Measurements from ENCODE around the gene PDRG1.
"Not testable (repeated sequence)": the region's sequence is repeated elsewhere in the genome, so short reads cannot be mapped to it uniquely, and the experiment has no call there.

PDRG1 gene

DNA sequence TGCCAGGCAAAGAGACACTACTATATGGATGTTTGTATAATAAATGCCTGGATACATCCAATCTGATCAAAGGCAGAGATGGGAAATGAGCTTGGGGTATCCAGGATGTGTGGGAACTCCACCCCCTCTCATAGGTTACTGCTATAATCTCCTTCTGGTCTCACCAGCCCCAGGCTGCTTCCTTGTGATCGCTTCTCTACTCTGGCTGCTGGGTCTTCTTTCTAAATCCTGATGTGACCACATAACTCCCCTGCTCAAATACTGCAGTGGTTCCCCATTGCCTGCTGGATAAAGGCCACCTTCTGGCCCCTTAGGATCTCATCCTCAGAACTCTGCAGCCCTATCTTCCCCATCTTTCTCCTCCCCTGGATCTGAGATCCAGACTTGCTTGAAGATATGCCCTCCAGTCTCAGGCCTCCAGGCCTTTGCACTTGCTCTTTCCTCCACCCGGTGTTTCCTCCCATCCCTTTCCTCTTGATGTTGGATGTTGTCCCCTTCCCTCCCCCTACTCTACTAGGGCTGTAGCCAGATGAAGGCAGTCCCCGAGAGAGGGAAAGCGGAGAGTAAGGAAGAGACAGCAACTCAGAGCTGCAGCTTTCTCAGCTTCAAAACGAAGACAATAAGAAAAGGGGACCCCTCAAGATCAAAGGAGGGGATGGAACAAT lies 15.3 kb upstream of the PDRG1 start:
- DNase-seq, result no peak

DNA sequence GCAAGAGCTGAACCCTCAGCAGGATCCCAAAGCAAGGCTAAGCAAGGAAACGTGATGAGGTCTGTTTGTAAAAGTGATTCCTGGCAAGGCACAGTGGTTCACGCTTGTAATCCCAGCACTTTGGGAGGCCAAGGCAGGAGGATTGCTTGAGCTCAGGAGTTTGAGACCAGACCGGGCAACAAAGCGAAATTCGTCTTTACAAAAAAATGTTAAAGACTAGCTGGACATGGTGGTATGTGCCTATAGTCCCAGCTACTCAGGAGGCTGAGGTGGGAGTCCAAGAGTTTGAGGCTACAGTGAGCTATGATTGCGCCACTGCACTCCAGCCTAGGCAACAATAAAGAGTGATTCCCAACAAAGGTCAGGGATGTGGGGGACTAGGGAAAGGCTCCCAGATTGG lies 12.0 kb upstream of the PDRG1 start:
- no peak for DNase-seq

DNA sequence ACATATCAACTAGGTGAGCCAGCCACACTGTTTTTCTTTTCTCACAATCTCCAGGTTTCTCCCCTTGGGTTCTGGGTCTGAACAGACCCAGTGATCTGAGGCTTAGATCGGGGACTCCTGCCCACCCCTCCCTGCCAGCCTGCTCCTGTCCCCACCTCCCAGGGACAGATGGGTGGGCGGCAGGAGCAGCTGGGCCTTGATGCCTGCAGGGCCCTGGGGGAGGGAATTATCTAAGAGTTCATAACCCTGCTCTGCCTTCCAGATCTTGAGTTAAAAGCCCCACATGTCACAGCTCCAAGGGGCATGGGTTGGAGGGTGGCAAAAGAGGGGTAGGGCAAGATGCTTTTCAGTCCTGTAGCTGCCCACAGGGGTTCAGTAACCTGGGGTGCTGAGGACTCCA lies 10.9 kb upstream of the PDRG1 start:
- DNase-seq, result peak; percentile 81

DNA sequence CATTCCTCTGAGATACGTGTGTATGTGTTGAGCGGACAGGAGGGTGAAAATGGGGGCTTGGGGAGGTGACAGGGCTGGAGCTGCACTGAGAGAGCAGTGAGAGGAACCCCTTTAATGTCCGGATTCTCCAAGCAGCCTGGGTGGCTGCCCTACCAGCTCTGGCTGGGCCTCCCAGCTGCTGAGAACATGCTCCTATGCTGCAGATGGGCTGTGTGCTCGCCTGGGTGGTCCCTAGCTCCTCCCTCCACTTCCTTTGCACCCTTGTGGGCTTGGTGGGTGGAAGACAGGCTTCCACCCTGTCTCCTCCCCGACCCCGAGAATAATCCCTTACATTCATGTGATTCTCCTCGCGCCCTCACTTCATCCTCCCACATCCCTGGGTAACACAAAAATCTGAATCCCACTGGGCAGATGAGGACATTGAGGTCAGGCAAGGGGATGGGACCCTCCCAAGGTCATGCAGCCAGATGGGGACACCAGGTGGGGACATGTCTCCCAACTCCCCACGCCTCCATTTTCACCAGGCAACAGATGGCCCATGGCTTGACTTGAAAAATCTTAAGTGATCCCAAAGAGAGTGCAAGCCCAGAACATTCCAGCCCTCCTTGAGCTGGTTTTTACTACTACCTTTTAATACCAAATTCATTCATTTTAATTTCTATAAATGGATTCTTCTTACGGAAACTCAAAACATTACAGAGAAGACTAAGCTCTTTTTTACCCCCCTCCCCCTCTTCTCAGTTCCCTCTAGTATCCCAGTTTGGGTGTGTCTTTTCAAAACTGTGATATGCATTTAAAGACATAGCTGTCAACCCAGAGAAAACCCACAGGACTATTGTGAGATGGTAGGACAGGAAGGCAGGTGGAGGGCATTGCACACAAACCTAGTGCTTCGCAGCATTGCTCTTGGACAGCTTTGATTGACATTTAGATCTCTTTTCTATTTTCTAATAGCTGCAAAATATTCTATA lies 5.0 kb upstream of the PDRG1 start:
- DNase-seq, result peak; percentile 87

DNA sequence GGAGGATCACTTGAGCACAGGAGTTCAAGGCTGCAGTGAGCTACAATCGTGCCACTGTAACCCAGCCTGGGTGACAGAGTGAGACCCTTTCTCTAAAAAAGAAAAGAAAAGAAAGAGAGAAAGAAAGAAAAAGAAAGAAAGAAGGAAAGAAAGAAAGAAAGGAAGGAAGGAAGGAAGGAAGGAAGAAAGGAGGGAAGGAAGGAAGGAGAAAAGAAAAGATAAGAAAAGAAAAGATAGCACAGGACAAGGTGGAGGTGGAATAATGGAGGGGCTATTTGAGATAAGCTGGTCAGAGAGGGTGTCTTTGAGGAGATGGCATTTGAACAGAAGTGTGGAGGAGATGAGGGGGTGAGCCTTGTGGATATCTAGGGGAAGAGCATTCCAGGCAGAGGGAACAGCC lies 2.7 kb upstream of the PDRG1 start:
- no peak for DNase-seq

DNA sequence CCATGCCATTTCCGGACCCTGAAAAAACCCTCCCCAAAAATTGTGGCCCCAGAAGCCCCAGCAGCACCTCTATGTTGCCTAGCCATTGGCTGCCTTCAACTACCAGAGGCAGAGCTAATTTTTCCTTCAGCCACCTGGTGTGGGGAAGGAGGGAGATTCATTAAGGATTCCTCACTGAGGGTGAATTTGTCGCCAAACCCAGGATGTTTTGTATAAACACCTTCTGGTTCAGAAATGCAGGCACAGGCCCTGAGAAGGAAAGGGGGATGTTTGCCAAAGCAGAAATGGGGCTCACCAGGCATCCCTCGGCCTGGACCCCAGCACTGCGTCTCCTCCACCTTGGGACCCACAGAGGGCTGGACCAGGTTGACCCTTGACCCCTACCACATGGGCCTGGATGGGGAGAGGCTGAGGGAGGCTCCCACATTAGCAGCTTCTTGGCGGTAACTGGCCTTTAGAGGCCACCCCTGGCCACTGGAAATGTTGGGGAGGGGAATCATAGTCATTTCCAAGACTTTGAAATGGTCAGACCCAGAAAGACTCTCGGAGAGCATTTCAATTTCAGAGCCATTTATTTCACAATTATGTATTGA lies 1.8 kb upstream of the PDRG1 start:
- DNase-seq, result no peak

DNA sequence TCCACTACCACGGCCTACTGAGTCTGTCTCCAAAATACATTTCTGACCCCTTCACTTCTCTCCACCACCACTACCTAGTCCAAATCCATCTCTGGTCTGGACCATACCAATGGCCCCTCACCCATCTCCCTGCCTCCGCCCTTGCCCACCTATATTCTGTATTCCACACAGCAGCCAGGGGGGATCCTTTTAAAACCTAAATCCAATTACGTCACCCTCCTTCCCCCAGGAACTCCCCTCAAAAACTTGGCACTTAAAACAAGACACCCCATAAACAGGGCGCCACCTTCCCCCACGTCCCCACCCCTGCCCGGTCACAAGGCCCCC lies 680 bp downstream of the PDRG1 start:
- DNase-seq, result no peak

DNA sequence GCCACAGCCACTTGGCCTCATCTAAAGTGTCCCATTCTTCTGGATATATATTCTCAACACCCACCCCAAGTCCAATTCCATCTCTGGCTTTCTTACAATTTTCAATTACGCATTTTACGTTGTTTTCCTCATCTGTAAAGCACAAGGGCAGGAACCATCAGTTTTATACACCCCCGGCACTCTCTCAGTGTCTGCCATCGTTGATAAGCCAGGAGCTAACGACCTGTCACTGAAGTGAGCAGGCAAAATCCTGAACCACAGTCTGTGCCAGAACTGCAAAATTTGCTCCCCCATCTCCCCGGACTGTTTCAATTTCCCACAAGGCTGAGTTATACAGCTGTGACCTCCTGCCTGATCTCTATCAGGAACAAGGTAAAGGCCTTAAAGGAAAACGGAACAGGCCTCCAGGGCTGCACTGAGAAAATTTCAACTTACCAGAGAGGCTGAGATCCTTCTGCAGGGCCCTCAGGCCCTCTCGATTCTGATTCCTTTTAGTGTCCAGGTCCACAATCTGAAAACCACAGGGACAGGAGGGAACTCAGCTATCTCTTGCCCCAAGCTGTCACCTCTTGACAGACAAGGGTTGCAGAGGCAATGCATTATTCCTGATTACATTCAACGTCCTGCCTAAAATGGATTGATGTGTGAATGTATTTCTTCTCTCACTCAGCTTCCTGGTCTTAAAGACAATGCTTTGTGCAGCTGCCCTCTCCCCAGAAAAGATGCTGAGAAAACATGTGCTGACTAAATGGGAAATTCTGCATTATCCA lies 1.8 kb downstream of the PDRG1 start:
- DNase-seq, result no peak

DNA sequence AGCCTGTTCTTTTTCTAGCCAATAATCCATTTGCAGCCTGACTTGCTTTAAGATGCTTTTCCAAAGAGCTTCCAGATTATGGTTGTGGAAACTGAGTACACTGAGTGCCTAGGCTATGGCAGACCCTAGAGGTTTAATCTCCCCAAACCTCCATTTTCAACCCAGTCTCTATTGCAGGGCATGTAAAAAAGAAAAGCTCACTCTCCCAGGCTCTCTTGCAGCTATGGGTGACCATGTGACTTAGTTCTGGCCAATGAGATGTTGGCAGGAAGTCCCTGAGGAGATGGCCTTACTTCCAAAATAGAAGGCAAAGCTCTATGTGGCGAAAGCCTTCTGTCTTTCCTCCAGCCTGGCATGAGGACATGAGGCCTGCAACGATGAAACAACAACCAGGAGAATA lies 3.8 kb downstream of the PDRG1 start:
- DNase-seq, result no peak

DNA sequence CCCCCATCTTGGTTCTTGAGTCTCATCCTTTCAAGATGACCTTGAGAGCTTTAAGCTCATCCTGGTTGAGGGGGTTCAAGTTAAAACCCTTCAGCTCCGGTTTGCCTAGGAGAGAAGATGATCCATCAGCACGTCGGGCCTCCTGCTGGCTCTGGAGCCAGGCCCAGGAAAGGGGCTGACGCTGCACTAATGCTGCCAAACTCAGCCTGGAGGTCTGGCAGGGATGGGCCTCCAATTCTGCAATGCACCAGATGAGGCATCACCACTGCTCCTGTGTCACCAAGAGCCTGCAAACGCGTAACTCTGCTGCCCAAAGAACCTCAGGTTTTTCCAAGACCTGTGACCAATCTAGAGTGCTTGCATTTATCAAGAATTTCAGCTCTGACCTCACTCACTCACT lies 6.1 kb downstream of the PDRG1 start:
- DNase-seq, result no peak

DNA sequence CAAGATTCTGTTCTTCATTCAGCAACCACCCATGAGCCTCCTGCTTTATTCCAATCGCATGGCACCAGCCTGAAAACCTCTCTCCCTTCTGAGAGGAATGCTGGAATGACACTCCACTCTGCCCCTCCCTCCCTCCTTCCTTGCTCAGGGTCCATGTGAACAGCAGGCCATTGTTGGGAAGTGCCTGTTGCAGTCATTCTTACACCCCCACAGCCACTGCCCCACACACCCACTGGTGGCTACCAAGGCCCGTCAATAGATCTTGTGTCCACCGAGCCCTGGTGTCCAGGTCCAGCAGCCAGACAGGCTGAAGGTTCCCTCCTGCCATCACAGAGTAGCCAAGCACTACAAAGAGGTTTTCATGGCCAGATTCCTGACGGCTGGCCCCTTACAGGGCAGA lies 6.5 kb downstream of the PDRG1 start:
- no peak for DNase-seq

DNA sequence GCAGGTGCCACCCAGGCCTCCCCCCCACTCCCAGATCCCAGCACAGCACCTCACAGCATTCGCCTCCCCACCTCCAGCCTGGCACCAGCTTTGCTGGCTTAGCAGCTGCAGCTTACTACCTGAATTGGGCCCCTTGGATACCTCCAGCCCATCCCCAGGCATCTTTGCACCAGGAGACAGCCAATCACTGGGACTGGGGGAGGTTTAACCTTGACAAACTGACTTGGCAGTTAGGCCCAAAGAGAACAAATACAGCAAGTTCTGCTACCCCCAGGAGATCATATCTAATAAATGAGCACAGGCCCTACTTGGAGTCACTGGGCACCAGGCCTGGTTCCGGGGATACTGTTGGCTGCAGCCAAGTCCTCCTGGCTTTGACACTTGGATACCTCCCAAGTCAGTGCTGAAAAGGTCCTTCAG lies 8.8 kb downstream of the PDRG1 start:
- no peak for DNase-seq

DNA sequence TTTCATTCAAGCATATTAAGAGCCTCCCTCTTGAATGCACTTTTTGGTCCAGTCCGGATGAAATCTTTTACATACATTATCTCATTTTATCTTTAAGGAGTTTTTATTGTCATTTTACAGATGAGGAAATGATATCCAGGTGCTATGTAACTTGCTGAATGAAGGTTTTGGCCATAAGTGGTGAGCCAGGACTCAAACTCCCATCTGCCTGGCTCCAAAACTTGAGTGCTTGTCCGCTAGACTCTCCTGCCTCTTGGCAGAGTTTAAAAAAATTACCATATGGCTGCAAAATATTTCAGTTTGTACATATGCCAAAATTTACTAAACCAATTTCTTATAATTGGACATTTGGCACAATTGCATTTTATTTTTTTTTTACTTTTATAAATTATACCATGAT lies 12.2 kb downstream of the PDRG1 start:
- DNase-seq, result no peak

DNA sequence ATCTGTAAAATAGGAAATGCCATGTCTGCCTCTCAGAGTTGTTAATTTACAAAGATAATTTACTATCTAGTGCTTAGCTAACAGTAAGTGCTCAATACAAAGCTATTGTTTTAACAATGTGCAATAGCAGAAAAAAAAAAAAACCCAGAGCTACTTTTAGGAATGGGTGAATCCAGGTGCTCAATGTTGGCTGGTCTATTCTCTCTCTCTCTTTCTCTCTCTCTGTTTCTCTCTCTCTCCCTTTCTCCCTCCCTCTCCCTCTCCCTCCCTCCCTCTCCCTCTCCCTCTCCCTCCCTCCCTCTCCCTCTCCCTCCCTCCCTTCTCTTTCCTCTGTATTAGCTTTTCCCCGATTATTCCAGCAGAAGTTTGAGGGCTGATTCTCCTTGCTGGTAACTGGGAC lies 14.0 kb downstream of the PDRG1 start:
- DNase-seq, result no peak

DNA sequence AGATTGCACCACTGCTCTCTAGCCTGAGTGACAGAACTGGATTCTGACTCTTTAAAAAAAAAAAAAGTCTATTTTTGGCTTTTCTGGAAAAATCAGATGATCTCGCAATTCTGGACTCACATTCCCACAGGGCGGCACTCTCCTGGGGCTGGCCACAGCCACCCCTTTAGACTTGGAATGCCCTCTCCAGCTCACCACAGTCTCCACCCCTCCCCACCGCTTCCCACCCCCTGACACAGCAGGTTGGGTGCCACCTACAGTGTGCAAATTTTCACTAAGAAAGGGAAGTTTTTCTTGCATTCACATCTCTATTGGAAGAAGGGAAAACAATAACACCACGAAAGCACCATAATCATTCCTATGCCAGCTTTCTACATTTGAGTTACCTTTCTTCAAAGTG lies 15.4 kb downstream of the PDRG1 start:
- DNase-seq, result no peak

DNA sequence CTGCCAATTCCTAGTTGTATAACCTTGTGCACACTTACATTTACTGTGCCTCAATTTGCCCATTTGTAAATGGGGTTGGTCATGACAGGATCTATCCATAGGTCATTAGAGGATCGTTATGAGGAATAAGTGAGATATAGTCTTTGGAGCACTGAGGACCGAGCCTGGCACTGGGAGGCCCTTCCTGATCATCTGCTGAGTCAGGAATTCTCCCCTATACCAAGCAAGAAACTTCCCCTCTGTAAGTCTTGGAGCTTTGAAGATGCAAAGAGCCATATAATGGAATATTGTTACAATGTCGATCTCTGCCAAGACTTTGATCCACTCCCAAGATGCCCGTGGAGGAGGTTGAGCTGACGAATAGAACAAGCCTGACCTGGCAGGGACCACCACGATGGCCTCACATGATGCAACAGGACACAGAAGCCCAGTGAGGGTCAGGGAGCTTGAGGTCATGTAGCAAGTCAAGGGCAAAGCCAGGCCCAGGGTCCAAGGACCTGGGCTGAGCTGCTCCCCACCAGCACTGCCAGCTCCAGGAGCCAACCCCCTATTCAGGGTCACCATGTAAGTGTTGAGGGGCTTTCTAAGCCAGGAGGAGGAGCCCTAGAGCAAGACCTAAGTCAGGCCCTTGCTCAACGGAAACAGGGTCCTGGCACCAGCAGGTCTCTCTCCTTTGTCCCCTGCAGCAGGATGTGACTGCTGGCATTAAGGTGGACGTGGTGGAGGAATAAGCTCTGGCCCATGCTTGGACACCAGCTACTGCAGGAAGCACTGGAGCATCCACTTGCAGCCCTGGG lies 16.7 kb downstream of the PDRG1 start:
- DNase-seq, result no peak

DNA sequence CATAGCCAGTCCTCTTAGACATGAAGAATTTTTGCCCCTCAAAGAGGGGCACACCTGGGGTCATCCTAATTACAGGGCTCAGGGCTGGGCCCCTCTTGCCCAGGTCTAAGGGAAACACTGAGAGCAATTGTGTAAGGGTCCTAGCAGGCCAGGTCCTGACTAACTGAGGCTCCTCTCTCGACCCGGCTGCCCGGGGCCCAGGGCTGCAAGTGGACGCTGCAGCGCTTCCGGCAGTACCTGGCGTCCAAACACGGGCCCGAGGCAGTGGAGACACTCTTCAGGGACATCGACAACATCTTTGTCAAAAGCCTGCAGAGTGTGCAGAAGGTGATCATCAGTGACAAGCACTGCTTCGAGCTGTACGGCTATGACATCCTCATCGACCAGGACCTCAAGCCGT lies 17.4 kb downstream of the PDRG1 start:
- DNase-seq, result no peak

DNA sequence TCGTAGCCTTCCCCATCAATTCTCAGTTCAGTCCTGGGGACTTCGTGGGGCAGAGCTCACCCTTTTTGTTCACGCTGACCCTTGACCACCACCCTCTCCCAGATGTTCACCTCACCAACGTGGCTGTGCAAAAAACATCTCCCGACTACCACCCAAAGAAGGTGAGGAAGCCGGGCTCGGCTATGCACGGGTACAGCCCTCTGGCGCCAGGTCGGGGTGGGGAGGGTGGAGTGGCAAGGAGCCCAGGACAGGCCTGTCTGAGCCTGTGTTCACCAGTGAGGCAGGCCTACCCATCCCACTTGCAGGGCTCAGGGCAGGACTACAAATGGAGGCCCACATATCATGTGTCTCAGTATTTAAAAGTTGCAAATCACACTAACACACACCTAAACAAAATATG lies 18.1 kb downstream of the PDRG1 start:
- no peak for DNase-seq

DNA sequence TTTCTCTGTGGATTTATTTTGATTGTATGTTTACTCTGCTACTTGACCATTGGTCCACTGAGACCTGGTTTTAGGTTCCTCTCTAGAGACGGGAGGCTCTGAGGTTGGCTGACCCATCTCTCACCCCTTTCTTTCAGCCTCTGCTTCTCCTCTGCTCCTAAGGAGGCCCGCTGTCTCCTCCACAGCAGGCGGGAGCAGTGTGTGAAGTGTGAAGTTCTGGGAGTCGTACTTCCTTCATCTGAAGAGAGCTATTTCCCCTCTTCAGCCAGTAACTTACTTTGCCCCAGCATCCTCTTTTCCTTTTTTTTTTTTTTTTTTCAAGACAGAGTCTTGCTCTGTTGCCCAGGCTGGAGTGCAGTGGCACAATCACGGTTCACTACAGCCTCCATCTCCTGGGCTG lies 21.1 kb downstream of the PDRG1 start:
- DNase-seq, result no peak

DNA sequence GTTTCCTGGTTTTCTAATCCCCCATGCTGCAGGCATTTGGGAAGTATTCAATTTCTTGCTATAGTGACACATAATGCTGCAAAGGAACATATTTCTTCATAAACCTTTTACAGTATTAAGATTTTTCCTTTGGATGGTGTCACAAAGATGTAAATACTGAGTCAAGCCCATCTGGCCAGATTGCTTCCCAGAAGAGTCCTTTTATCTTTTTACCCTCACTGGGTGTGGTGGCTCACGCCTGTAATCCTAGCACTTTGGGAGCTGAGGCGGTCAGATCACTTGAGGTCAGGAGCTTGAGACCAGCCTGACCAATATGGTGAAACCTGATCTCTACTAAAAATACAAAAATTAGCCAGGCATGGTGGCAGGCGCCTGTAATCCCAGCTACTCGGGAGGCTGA lies 22.2 kb downstream of the PDRG1 start:
- not testable (repeated sequence) for DNase-seq

DNA sequence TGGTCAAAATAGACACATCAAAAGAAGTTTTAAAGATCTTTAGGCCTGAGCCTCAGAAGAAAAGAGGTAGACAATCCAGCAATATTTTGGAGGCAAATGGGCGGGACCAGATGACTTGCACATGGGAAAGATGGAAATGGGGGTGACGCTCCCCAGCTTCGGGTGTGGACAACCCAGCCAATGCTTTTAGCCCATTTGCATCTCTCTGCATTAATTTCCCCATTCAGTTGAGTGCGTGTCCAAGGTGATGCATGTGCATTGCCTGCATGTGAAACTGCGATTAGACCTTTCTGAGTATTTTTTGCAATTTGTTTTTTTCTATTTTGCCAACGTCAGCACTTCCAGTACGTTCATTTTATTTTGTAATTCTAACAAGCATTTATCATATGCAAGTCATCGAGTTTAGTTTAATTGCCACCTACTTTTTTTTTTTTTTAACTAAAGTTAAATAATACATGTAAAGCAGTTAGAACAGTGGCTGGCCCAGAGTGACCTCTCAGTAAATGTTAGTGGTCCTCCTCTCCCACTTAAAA lies 24.2 kb downstream of the PDRG1 start:
- no peak for DNase-seq

DNA sequence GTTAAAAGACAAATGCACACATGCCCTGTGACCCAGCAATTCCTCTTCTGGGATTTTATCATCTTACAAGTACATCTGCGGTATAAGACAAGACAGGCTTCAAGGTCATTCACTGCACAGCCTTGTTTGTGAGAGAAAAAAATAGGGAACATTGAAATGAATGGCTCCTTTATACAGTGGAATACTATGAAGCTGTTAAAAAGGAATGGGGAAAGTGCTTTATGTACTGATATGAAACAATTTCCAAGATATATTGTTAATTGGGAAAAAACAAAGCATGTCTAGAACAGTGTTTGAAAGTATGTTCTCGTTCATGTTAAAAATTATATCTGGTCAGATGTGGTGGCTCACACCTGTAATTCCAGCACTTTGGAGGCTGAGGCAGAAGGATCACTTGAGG lies 25.4 kb downstream of the PDRG1 start:
- no peak for DNase-seq
